OCI-LY1 (cell line): ENCODE results near the gene SDK2.

Source experiments
- H2AFZ ChIP-seq: fragments of 200-600 bp; sonication (generic), shearing (Covaris generic); 2 replicates; pipeline ENCODE4 v1.6.0; 2014; ENCODE audit warnings: antibody characterized with exemption, mild to moderate bottlenecking, low read length
- H3F3A ChIP-seq: fragments of 200-600 bp; sonication (generic), shearing (Covaris generic); 2 replicates; pipeline ENCODE4 v1.6.0; 2014; ENCODE audit warnings: mild to moderate bottlenecking, antibody characterized with exemption, low read length, moderate library complexity; ENCODE audit not compliant: insufficient read depth
- H3K27ac ChIP-seq: fragments of 200-600 bp; sonication (generic); 2 replicates; pipeline ENCODE4 v1.5.1; 2014; ENCODE audit warnings: low read length, mixed run types, mild to moderate bottlenecking, low read depth; ENCODE audit not compliant: poor library complexity, severe bottlenecking
- H3K27me3 ChIP-seq: fragments of 200-600 bp; sonication (generic); 2 replicates; pipeline ENCODE4 v1.6.0; 2014; ENCODE audit warnings: antibody characterized with exemption, mild to moderate bottlenecking, low read length, moderate library complexity; ENCODE audit not compliant: insufficient read depth
- H3K36me3 ChIP-seq: fragments of 200-600 bp; sonication (generic); 2 replicates; pipeline ENCODE4 v1.6.1; 2014; ENCODE audit warnings: mild to moderate bottlenecking, antibody characterized with exemption, low read length, moderate library complexity, mixed read lengths; ENCODE audit not compliant: insufficient read depth
- H3K4me1 ChIP-seq: fragments of 200-600 bp; sonication (generic); 2 replicates; pipeline ENCODE4 v1.5.1; 2014; ENCODE audit warnings: mild to moderate bottlenecking, low read length, moderate library complexity; ENCODE audit not compliant: insufficient read depth, severe bottlenecking
- H3K4me2 ChIP-seq: fragments of 200-600 bp; sonication (generic), shearing (Covaris generic); 2 replicates; pipeline ENCODE4 v1.6.1; 2014; ENCODE audit warnings: low read length
- H3K4me3 ChIP-seq: fragments of 200-600 bp; sonication (generic); 2 replicates; pipeline ENCODE4 v1.5.1; 2014; ENCODE audit warnings: low read length, low read depth, mild to moderate bottlenecking, mixed read lengths; ENCODE audit not compliant: poor library complexity, severe bottlenecking
- H3K79me2 ChIP-seq: fragments of 200-600 bp; shearing (Covaris generic); 2 replicates; pipeline ENCODE4 v1.6.1; 2016; ENCODE audit warnings: mixed run types, low read length, mixed read lengths; ENCODE audit not compliant: insufficient read depth
- H3K9ac ChIP-seq: fragments of 200-600 bp; sonication (generic), shearing (Covaris generic); 2 replicates; pipeline ENCODE4 v1.6.1; 2014; ENCODE audit warnings: mild to moderate bottlenecking, low read length, mixed read lengths
- H3K9me2 ChIP-seq: fragments of 200-600 bp; sonication (generic), shearing (Covaris generic); 2 replicates; pipeline ENCODE4 v1.6.1; 2014; ENCODE audit warnings: low read depth, mild to moderate bottlenecking, low read length, mixed read lengths
- H3K9me3 ChIP-seq: fragments of 200-600 bp; shearing (Covaris generic); 2 replicates; pipeline ENCODE4 v1.6.1; 2014; ENCODE audit warnings: low read length, mixed read lengths
- H4K20me1 ChIP-seq: fragments of 200-600 bp; sonication (generic), shearing (Covaris generic); 2 replicates; pipeline ENCODE4 v1.6.0; 2016; ENCODE audit warnings: mild to moderate bottlenecking, low read length; ENCODE audit not compliant: insufficient read depth
- CTCF ChIP-seq: fragments of 200-600 bp; sonication (generic), shearing (Covaris generic); IDR thresholded peaks from 2 replicates; pipeline ENCODE4 v1.5.1; 2017; ENCODE audit warnings: mild to moderate bottlenecking, antibody characterized with exemption, low read length, moderate library complexity, mixed read lengths
- EZH2 ChIP-seq: fragments of 200-600 bp; sonication (generic), shearing (Covaris generic); IDR thresholded peaks from 2 replicates; pipeline ENCODE4 v1.8.0; 2017; ENCODE audit warnings: borderline replicate concordance, mixed run types, mild to moderate bottlenecking, antibody characterized with exemption, low read length, moderate library complexity, mixed read lengths

SDK2 gene

GRCh38 chr17:73324711-73325526 lies 319.3 kb downstream of the SDK2 start:
- Histone ChIP-seq H3K9ac (no peak overlapping the region), H3K4me2 (no peak overlapping the region)

GRCh38 chr17:73324160-73324475 lies 320.1 kb downstream of the SDK2 start:
- no peak for TF ChIP-seq CTCF
- TF ChIP-seq EZH2, result no peak
- Histone ChIP-seq H3K9me2 (no peaks in the 10 kb centered on the region), H3K4me1 (no peaks in the 10 kb centered on the region), H3K36me3 (no peaks in the 10 kb centered on the region), H3K27me3 (no peaks in the 10 kb centered on the region), H2AFZ (no peak overlapping the region), H4K20me1 (no peaks in the 10 kb centered on the region), H3K27ac (no peak overlapping the region), H3K9me3 (no peaks in the 10 kb centered on the region), H3K9ac (no peak overlapping the region), H3K79me2 (no peaks in the 10 kb centered on the region), H3K4me2 (no peak overlapping the region), H3F3A (no peaks in the 10 kb centered on the region), H3K4me3 (no peak overlapping the region)

More at GRCh38 chr17:73324711-73325526, 319.3 kb downstream of the SDK2 start:
- Histone ChIP-seq H3K36me3 (no peaks in the 10 kb centered on the region), H3K9me2 (no peaks in the 10 kb centered on the region), H3K4me3 (no peak overlapping the region), H3F3A (no peaks in the 10 kb centered on the region), H3K27me3 (no peaks in the 10 kb centered on the region), H3K4me1 (no peaks in the 10 kb centered on the region), H3K79me2 (no peaks in the 10 kb centered on the region), H3K27ac (no peak overlapping the region), H4K20me1 (no peaks in the 10 kb centered on the region), H2AFZ (no peak overlapping the region), H3K9me3 (no peaks in the 10 kb centered on the region)
- no peak for TF ChIP-seq CTCF
- TF ChIP-seq EZH2, result no peak

GRCh38 chr17:73323409-73324159 lies 320.7 kb downstream of the SDK2 start:
- Histone ChIP-seq H2AFZ (no peak overlapping the region), H3K9ac (no peak overlapping the region)

More at GRCh38 chr17:73323409-73324159, 320.7 kb downstream of the SDK2 start:
- TF ChIP-seq CTCF (no peak), EZH2 (no peak)
- H3K4me2 ChIP-seq, result no peak overlapping the region
- no peak overlapping the region for H3K27ac ChIP-seq
- H3F3A ChIP-seq, result no peaks in the 10 kb centered on the region
- H3K79me2 ChIP-seq, result no peaks in the 10 kb centered on the region
- H3K36me3 ChIP-seq, result no peaks in the 10 kb centered on the region
- H3K27me3 ChIP-seq, result no peaks in the 10 kb centered on the region
- H3K4me1 ChIP-seq, result no peaks in the 10 kb centered on the region
- no peaks in the 10 kb centered on the region for H4K20me1 ChIP-seq
- H3K9me2 ChIP-seq, result no peaks in the 10 kb centered on the region
- no peaks in the 10 kb centered on the region for H3K9me3 ChIP-seq
- no peak overlapping the region for H3K4me3 ChIP-seq
